Stimulated activated CD8-positive, alpha-beta memory T cell treated with anti-CD3 and anti-CD28 coated beads, Interleukin-4, amount 100 ng/mL, for 48 hours (primary cell): ENCODE measurements around the gene DUSP1.

ENCODE experiments used
- DNase-seq: peaks from one replicate; pipeline ENCODE4 v3.0.0-alpha.2; 2020

Gene DUSP1

GRCh38 chr5:172741206-172741582, 29.8 kb downstream of the DUSP1 start:
- DNase-seq: no peak

- no peak for DNase-seq
Observed at GRCh38 chr5:172740428-172741205, 30.4 kb downstream of the DUSP1 start.

GRCh38 chr5:172739375-172739774, 31.6 kb downstream of the DUSP1 start:
- DNase-seq: no peak

- no peak for DNase-seq
Observed at GRCh38 chr5:172736508-172737135, 34.4 kb downstream of the DUSP1 start.

GRCh38 chr5:172735141-172735831, 35.7 kb downstream of the DUSP1 start:
- DNase-seq: no peak

- no peak for DNase-seq
Observed at GRCh38 chr5:172733974-172734346, 37.0 kb downstream of the DUSP1 start.

- DNase-seq: no peak
Observed at GRCh38 chr5:172733131-172733973, 37.6 kb downstream of the DUSP1 start.

- no peak for DNase-seq
Observed at GRCh38 chr5:172732201-172732865, 38.7 kb downstream of the DUSP1 start.

- DNase-seq: no peak
Observed at GRCh38 chr5:172731680-172732074, 39.3 kb downstream of the DUSP1 start.

GRCh38 chr5:172730981-172731679, 39.9 kb downstream of the DUSP1 start:
- DNase-seq: no peak

- no peak for DNase-seq
Observed at GRCh38 chr5:172730222-172730621, 40.8 kb downstream of the DUSP1 start.

GRCh38 chr5:172729588-172729987, 41.4 kb downstream of the DUSP1 start:
- DNase-seq: no peak

- no peak for DNase-seq
Observed at GRCh38 chr5:172728481-172729241, 42.3 kb downstream of the DUSP1 start.

- no peak for DNase-seq
Observed at GRCh38 chr5:172727551-172727950, 43.4 kb downstream of the DUSP1 start.

- DNase-seq: no peak
Observed at GRCh38 chr5:172726966-172727365, 44.0 kb downstream of the DUSP1 start.

GRCh38 chr5:172725785-172726184, 45.2 kb downstream of the DUSP1 start:
- DNase-seq: no peak

- DNase-seq: no peak
Observed at GRCh38 chr5:172725273-172725672, 45.7 kb downstream of the DUSP1 start.

GRCh38 chr5:172724242-172725183, 46.5 kb downstream of the DUSP1 start:
- no peak for DNase-seq

- no peak for DNase-seq
Observed at GRCh38 chr5:172723508-172723907, 47.5 kb downstream of the DUSP1 start.

- no peak for DNase-seq
Observed at GRCh38 chr5:172722327-172722815, 48.6 kb downstream of the DUSP1 start.
